ENCODE results near the gene ZNF599.

DNA sequence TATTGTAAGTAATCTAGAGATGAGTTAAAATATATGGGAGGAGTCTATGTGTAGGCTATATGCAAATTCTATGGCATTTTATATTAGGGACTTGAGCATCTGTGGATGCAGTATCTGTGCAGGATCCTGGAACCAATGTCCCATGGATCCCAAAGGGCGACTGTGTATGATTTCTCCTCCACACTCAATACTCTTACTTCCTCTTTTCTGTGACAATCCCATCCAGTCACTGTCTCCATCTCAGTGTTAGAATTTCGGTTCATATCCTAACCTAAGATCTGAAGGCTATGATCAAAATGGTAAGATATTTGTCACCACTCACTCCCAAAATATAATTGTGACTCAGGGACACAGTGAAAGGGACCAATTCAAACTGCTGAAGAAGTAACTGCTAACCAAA lies 15.1 kb upstream of the ZNF599 start:
- TF ChIP-seq, protein P1, sequence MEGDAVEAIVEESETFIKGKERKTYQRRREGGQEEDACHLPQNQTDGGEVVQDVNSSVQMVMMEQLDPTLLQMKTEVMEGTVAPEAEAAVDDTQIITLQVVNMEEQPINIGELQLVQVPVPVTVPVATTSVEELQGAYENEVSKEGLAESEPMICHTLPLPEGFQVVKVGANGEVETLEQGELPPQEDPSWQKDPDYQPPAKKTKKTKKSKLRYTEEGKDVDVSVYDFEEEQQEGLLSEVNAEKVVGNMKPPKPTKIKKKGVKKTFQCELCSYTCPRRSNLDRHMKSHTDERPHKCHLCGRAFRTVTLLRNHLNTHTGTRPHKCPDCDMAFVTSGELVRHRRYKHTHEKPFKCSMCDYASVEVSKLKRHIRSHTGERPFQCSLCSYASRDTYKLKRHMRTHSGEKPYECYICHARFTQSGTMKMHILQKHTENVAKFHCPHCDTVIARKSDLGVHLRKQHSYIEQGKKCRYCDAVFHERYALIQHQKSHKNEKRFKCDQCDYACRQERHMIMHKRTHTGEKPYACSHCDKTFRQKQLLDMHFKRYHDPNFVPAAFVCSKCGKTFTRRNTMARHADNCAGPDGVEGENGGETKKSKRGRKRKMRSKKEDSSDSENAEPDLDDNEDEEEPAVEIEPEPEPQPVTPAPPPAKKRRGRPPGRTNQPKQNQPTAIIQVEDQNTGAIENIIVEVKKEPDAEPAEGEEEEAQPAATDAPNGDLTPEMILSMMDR (IDR thresholded peaks at IDR 0.05; ENCODE audit: borderline replicate concordance, extremely low read depth, low read length, poor library complexity, severe bottlenecking): no peak
- TF ChIP-seq EZH2 (IDR thresholded peaks at IDR 0.05; ENCODE audit: borderline replicate concordance, low read depth, low read length, severe bottlenecking): no peak

Measured in DND-41 (cell line).